ENCODE results near the gene APBA2. TPM values are rescaled to one million over a fixed set of nuclear protein-coding genes. Genes with fewer than 3 reads are reported as not detected.
"Not testable (repeated sequence)": the region's sequence is repeated elsewhere in the genome, so short reads cannot be mapped to it uniquely, and the experiment has no call there.

APBA2 gene
- total RNA-seq, 4 donors from 2014 or later: 2.3 to 15.0 (median 4.6) TPM; not detected in 1

DNA sequence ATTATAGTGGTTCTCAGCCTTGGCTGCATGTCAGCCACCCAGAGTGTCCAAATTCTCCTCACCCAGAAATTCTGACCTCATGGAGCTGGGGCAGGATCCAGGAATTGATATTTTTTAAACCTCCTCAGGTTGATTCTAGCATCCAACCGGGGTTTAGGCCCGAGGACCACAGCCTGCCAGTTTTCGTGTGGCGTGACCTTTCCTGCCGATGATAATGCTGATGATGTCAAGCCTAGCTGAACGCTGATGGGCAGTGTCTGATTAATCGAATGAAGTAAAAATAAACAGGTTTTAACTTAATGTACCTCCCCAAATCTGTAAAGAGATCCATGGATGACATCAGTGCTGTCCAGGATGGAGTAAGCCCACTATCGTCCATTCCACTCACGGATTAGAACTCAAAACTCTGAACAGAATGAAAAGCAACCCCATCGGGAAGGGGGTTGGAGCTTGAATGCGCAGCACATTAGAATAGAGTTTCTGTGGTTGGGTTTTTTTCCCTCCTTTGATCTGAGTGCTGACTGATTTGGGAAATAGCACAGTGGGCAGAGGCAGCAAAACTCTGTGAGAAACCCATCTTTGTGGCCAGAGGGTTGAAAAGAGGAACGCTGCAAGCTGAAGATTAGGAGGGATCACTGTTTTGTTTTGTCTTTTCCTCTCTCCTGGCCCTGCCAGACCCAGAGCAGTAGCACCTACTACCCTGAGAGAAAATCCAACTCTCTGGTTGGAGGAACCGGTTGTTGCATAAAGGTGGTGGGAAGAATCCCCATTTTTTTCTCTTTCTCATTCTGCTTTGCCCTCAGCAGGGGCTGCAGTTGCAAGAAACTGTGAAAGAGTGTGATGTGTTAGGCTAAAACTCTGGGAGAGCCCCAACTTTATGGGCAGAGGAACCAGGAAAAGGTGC, 153.9 kb downstream of the APBA2 start:
- Histone ChIP-seq H3K4me3 (no peak overlapping the region), H3K36me3 (no peaks in the 10 kb centered on the region), H3K9me3 (no peaks in the 10 kb centered on the region), H3K4me1 (no peaks in the 10 kb centered on the region), H3K27me3 (no peaks in the 10 kb centered on the region), H3K27ac (no peak overlapping the region)
- DNase-seq: no peak
- TF ChIP-seq, protein P1, sequence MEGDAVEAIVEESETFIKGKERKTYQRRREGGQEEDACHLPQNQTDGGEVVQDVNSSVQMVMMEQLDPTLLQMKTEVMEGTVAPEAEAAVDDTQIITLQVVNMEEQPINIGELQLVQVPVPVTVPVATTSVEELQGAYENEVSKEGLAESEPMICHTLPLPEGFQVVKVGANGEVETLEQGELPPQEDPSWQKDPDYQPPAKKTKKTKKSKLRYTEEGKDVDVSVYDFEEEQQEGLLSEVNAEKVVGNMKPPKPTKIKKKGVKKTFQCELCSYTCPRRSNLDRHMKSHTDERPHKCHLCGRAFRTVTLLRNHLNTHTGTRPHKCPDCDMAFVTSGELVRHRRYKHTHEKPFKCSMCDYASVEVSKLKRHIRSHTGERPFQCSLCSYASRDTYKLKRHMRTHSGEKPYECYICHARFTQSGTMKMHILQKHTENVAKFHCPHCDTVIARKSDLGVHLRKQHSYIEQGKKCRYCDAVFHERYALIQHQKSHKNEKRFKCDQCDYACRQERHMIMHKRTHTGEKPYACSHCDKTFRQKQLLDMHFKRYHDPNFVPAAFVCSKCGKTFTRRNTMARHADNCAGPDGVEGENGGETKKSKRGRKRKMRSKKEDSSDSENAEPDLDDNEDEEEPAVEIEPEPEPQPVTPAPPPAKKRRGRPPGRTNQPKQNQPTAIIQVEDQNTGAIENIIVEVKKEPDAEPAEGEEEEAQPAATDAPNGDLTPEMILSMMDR (IDR thresholded peaks at IDR 0.05): no peak
- no peak for TF ChIP-seq POLR2A (IDR thresholded peaks at IDR 0.05)
- intact Hi-C loops (cut with DNase I; ENCODE audit: low total_unique reads): no loop called here

DNA sequence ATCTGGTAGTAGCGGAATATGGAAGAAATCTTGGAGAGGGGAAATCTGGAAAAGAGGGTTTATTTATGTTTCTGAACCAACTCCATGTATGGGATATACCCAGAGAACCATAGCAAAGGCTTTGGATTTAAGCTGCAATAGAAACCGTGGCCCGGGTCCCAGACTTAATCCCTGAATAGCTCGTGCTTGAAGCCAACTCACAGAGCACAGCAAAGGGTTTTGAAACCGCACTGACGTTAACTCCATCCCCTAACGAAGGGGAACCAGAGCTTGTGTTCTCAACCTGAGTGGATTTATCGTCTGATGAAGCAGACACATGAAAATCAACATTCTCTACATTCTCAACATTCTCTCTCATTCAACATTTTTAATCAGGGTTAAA, 154.6 kb downstream of the APBA2 start:
- H3K36me3 ChIP-seq: no peaks in the 10 kb centered on the region
- H3K27ac ChIP-seq: no peak overlapping the region
- no peak overlapping the region for H3K4me3 ChIP-seq
- no peak for DNase-seq
- no peaks in the 10 kb centered on the region for H3K4me1 ChIP-seq
- no peaks in the 10 kb centered on the region for H3K9me3 ChIP-seq
- intact Hi-C loops (cut with DNase I; ENCODE audit: low total_unique reads): no loop called here
- no peak for TF ChIP-seq POLR2A (IDR thresholded peaks at IDR 0.05)
- TF ChIP-seq, protein P1 (IDR thresholded peaks at IDR 0.05): no peak
- no peaks in the 10 kb centered on the region for H3K27me3 ChIP-seq

DNA sequence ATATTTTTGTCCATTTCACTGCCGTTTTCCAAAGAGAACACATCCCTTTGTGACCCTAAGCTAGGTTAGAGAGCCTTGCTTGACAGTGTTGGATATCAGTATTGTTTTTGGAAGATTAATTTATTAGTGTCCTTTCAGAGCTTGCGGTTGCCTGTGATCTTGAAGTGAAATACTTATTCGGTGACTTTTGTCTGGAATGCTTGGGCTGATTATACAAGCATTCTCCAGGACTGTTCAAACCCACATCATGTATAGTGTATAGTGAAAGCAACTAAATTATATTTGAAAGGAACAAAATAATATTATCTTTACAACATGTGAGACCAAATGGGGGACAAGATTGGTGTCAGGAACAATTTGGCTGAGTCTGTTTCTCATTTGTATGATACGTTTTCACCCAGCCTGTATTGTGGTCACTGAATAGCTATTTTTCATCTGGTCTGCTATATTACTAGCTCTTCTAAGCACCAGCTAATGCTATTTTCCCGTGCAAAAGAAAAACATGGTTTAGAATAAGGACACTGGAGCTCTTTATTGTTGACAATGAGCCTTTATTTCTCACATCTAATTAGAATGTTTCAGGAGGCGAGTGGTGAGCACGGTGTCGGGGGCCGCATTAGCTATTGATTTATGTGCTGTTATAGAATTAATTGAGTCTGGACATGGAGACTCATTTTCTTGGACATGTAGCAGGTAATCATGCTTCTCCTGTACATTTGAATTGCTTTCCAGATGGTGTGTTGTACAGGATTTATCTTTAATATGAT, 158.1 kb downstream of the APBA2 start:
- H3K4me3 ChIP-seq: no peak overlapping the region
- H3K36me3 ChIP-seq: no peaks in the 10 kb centered on the region
- TF ChIP-seq, protein P1 (IDR thresholded peaks at IDR 0.05): no peak
- no peak for TF ChIP-seq POLR2A (IDR thresholded peaks at IDR 0.05)
- H3K27ac ChIP-seq: no peak overlapping the region
- no peaks in the 10 kb centered on the region for H3K27me3 ChIP-seq
- no peak for DNase-seq
- no peaks in the 10 kb centered on the region for H3K9me3 ChIP-seq
- no peaks in the 10 kb centered on the region for H3K4me1 ChIP-seq
- intact Hi-C loops (cut with DNase I; ENCODE audit: low total_unique reads): no loop called here

DNA sequence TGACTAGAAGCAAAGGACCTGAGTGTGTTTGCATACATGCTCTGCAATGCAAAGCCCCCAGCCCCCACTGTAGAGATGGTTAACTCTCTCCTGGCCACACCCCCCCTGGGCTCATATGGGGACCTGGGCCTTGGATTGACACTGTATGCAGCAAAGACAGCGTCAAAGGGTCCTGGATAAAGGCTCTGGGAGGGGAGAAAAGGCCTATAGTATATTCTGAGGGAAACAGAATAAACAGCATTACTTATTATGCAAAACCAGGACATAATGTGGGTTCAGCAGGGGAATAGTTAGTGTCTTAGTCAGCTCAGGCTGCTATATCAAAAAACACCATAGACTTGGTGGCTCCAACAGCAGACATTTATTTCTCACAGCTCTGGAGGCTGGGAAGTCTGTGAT, 158.7 kb downstream of the APBA2 start:
- Histone ChIP-seq H3K27me3 (no peaks in the 10 kb centered on the region), H3K9me3 (no peaks in the 10 kb centered on the region), H3K36me3 (no peaks in the 10 kb centered on the region), H3K4me3 (no peak overlapping the region), H3K27ac (no peak overlapping the region), H3K4me1 (no peaks in the 10 kb centered on the region)
- TF ChIP-seq, protein P1 (IDR thresholded peaks at IDR 0.05): no peak
- TF ChIP-seq POLR2A (IDR thresholded peaks at IDR 0.05): no peak
- intact Hi-C loops (cut with DNase I; ENCODE audit: low total_unique reads): no loop called here
- no peak for DNase-seq

DNA sequence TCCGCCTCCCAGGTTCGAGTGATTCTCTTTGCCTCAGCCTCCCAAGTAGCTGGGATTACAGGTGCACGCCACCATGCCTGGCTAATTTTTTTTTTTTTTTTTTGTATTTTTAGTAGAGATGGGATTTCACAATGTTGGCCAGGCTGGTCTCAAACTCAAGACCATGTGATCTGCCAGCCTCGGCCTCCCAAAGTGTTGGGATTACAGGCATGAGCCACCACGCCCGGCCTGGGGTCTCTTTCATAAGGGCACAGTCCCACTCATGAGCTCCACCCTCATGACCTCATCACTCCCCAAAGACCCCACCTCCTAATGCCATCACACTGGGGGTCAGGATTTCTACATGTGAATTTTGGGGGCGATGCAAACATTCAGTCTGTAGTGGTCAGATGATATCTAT, 159.4 kb downstream of the APBA2 start:
- H3K27me3 ChIP-seq; intact Hi-C loops (cut with DNase I; ENCODE audit: low total_unique reads); H3K4me3 ChIP-seq; H3K4me1 ChIP-seq; H3K9me3 ChIP-seq; H3K27ac ChIP-seq; H3K36me3 ChIP-seq; DNase-seq: not testable (repeated sequence)
